Muscle of leg (tissue), 11 donors: ENCODE results near the gene DAPP1. TPM values are rescaled to one million over a fixed set of nuclear protein-coding genes. Genes with fewer than 3 reads are reported as not detected.
A peak's percentile ranks its signal among the peaks of the same experiment; 100 is the strongest.

Experiments used
- DNase-seq: peaks from one replicate; pipeline ENCODE4 v3.0.0; 2013
- H3K27ac ChIP-seq: one replicate; pipeline ENCODE4 v1.5.1; 2013; ENCODE audit warnings: mild to moderate bottlenecking, low read length, control low read depth
- H3K27me3 ChIP-seq: one replicate; pipeline ENCODE4 v1.6.1; 2013; ENCODE audit warnings: low read length; ENCODE audit not compliant: control insufficient read depth, insufficient read depth
- H3K36me3 ChIP-seq: one replicate; pipeline ENCODE4 v1.6.1; 2013; ENCODE audit warnings: low read length; ENCODE audit not compliant: control insufficient read depth, insufficient read depth
- H3K4me1 ChIP-seq: one replicate; pipeline ENCODE4 v1.6.1; 2013; ENCODE audit warnings: low read length; ENCODE audit not compliant: control insufficient read depth, insufficient read depth
- H3K4me3 ChIP-seq: one replicate; pipeline ENCODE4 v1.5.1; 2013; ENCODE audit warnings: low read length, control low read depth
- H3K9me3 ChIP-seq: replicated peaks from 2 replicates; pipeline ENCODE4 v1.6.1; 2013; ENCODE audit warnings: low read depth, low read length; ENCODE audit not compliant: control insufficient read depth
- WGBS: methylation state at CpG from one replicate; pipeline ENCODE4 v1.1.5; 2013; ENCODE audit warnings: missing lambda C conversion rate; ENCODE audit not compliant: insufficient coverage; 5-methylcytosine and 5-hydroxymethylcytosine counted together
- polyA plus RNA-seq, 8 donors: library from polyadenylated mRNA; unstranded; fragments of 120-200 nt; gene quantifications; one replicate each; pipeline versions ENCODE4 v1.2.1 to v1.2.3, GENCODE V29; 2013; ENCODE audit warnings: inconsistent platforms in 1 of 8, low replicate concordance in 1 of 8; ENCODE audit not compliant: insufficient read length in 8 of 8, insufficient read depth in 1 of 8
- total RNA-seq: library from RNA; stranded (reverse); fragments of 120-200 nt; gene quantifications from one replicate; pipeline ENCODE4 v1.2.4, GENCODE V29; 2013

DAPP1 gene
- total and polyA plus RNA-seq, 9 donors = 1.00 to 3.7 (median 1.6) TPM

GRCh38 chr4:99834569-99834968, 17.9 kb downstream of the DAPP1 start:
- Histone ChIP-seq H3K36me3 (no peaks in the 10 kb centered on the region), H3K27me3 (no peaks in the 10 kb centered on the region), H3K4me1 (no peaks in the 10 kb centered on the region), H3K4me3 (no peak overlapping the region), H3K9me3 (no peaks in the 10 kb centered on the region), H3K27ac (no peak overlapping the region)
- WGBS = 94% methylated on average over 5 of the region's 7 CpGs
- DNase-seq = no peak

- DNase-seq = no peak
- Histone ChIP-seq H3K4me1 (no peaks in the 10 kb centered on the region), H3K27me3 (no peaks in the 10 kb centered on the region), H3K9me3 (no peaks in the 10 kb centered on the region), H3K27ac (no peak overlapping the region), H3K36me3 (no peaks in the 10 kb centered on the region), H3K4me3 (no peak overlapping the region)
- no CpG with 5 or more reads among the region's 2 CpGs for WGBS
These were observed 19.3 kb downstream of the DAPP1 start for GRCh38 chr4:99835942-99836341.

- Histone ChIP-seq H3K9me3 (no peaks in the 10 kb centered on the region), H3K4me3 (no peak overlapping the region), H3K27me3 (no peaks in the 10 kb centered on the region), H3K36me3 (no peaks in the 10 kb centered on the region), H3K4me1 (no peaks in the 10 kb centered on the region), H3K27ac (no peak overlapping the region)
- DNase-seq = no peak
- 67% methylated on average over 2 of the region's 2 CpGs for WGBS
These were observed 22.3 kb downstream of the DAPP1 start for GRCh38 chr4:99838927-99839326.

GRCh38 chr4:99841129-99841528, 24.5 kb downstream of the DAPP1 start:
- DNase-seq = no peak
- 100% methylated on average over 1 of the region's 4 CpGs for WGBS

GRCh38 chr4:99843413-99843812, 26.8 kb downstream of the DAPP1 start:
- H3K4me1 ChIP-seq = no peaks in the 10 kb centered on the region
- H3K9me3 ChIP-seq = no peaks in the 10 kb centered on the region
- no peaks in the 10 kb centered on the region for H3K36me3 ChIP-seq
- H3K27ac ChIP-seq = no peak overlapping the region
- H3K4me3 ChIP-seq = no peak overlapping the region
- no peaks in the 10 kb centered on the region for H3K27me3 ChIP-seq
- DNase-seq = no peak

More at GRCh38 chr4:99841129-99841528, 24.5 kb downstream of the DAPP1 start:
- no peaks in the 10 kb centered on the region for H3K4me1 ChIP-seq
- H3K4me3 ChIP-seq = no peak overlapping the region
- H3K27me3 ChIP-seq = no peaks in the 10 kb centered on the region
- no peaks in the 10 kb centered on the region for H3K9me3 ChIP-seq
- H3K36me3 ChIP-seq = no peaks in the 10 kb centered on the region
- no peak overlapping the region for H3K27ac ChIP-seq

- H3K4me3 ChIP-seq = no peak overlapping the region
- no peaks in the 10 kb centered on the region for H3K36me3 ChIP-seq
- no peaks in the 10 kb centered on the region for H3K9me3 ChIP-seq
- no peak overlapping the region for H3K27ac ChIP-seq
- DNase-seq = no peak
- H3K4me1 ChIP-seq = no peaks in the 10 kb centered on the region
- H3K27me3 ChIP-seq = no peaks in the 10 kb centered on the region
- 77% methylated on average over 4 of the region's 7 CpGs for WGBS
These were observed 27.4 kb downstream of the DAPP1 start for GRCh38 chr4:99844048-99844447.

GRCh38 chr4:99845179-99845578, 28.6 kb downstream of the DAPP1 start:
- H3K27ac ChIP-seq = no peak overlapping the region
- H3K9me3 ChIP-seq = no peaks in the 10 kb centered on the region
- no peaks in the 10 kb centered on the region for H3K36me3 ChIP-seq
- DNase-seq = no peak
- H3K27me3 ChIP-seq = no peaks in the 10 kb centered on the region
- no peaks in the 10 kb centered on the region for H3K4me1 ChIP-seq
- no peak overlapping the region for H3K4me3 ChIP-seq
- no CpG with 5 or more reads among the region's 1 CpG for WGBS

GRCh38 chr4:99845708-99846469, 29.3 kb downstream of the DAPP1 start:
- no CpG with 5 or more reads among the region's 2 CpGs for WGBS
- Histone ChIP-seq H3K36me3 (no peaks in the 10 kb centered on the region), H3K4me3 (no peak overlapping the region), H3K27ac (no peak overlapping the region), H3K9me3 (no peaks in the 10 kb centered on the region), H3K4me1 (no peaks in the 10 kb centered on the region), H3K27me3 (no peaks in the 10 kb centered on the region)
- DNase-seq = no peak

- no peaks in the 10 kb centered on the region for H3K27me3 ChIP-seq
- no peaks in the 10 kb centered on the region for H3K36me3 ChIP-seq
- H3K9me3 ChIP-seq = no peaks in the 10 kb centered on the region
- H3K4me3 ChIP-seq = no peak overlapping the region
- H3K4me1 ChIP-seq = no peaks in the 10 kb centered on the region
- WGBS = no CpG with 5 or more reads among the region's 1 CpG
- no peak for DNase-seq
- H3K27ac ChIP-seq = no peak overlapping the region
These were observed 30.3 kb downstream of the DAPP1 start for GRCh38 chr4:99846891-99847290.

GRCh38 chr4:99847362-99847976, 30.8 kb downstream of the DAPP1 start:
- Histone ChIP-seq H3K36me3 (no peaks in the 10 kb centered on the region), H3K4me3 (no peak overlapping the region), H3K27me3 (no peaks in the 10 kb centered on the region), H3K27ac (no peak overlapping the region), H3K4me1 (no peaks in the 10 kb centered on the region), H3K9me3 (no peaks in the 10 kb centered on the region)
- 54% methylated on average over 2 of the region's 10 CpGs for WGBS
- DNase-seq = peak; percentile 30
